Endometrial microvascular endothelial cells (primary cell): Measurements from ENCODE around the gene CDT1. TPM values are rescaled to one million over a fixed set of nuclear protein-coding genes. Genes with fewer than 3 reads are reported as not detected.

Source experiments
- in situ Hi-C: cut with HindIII; loops from 2 replicates; pipeline ENCODE4 v1.10.0; 2017; ENCODE audit warnings: low sequenced_read_pairs, low pct_unique_long_range_greater_than_20kb; ENCODE audit errors: inconsistent ontology term
- total RNA-seq: library from RNA; depleted of rRNA; stranded (reverse); fragments of >200 nt; gene quantifications from one replicate; pipeline ENCODE4 v1.2.3, GENCODE V29; 2015; ENCODE audit errors: inconsistent ontology term

The CDT1 gene
- total RNA-seq, 1 donor from 2014 or later = 21.5 TPM

GRCh38 chr16:88826070-88826840, 22.7 kb downstream of the CDT1 start:
- in situ Hi-C loops = no loop called here

GRCh38 chr16:88827727-88828126, 24.1 kb downstream of the CDT1 start:
- in situ Hi-C loops = no loop called here

- in situ Hi-C loops = no loop called here
Measured at GRCh38 chr16:88828711-88829110, 25.1 kb downstream of the CDT1 start.

GRCh38 chr16:88830258-88830657, 26.7 kb downstream of the CDT1 start:
- in situ Hi-C loops = no loop called here

GRCh38 chr16:88830783-88831182, 27.2 kb downstream of the CDT1 start:
- in situ Hi-C loops = no loop called here

GRCh38 chr16:88831838-88832237, 28.2 kb downstream of the CDT1 start:
- in situ Hi-C loops = no loop called here

GRCh38 chr16:88833086-88833485, 29.5 kb downstream of the CDT1 start:
- in situ Hi-C loops = no loop called here

- in situ Hi-C loops = no loop called here
Measured at GRCh38 chr16:88834670-88835069, 31.1 kb downstream of the CDT1 start.

- in situ Hi-C loops = no loop called here
Measured at GRCh38 chr16:88835383-88835782, 31.8 kb downstream of the CDT1 start.

- in situ Hi-C loops = no loop called here
Measured at GRCh38 chr16:88835818-88836217, 32.2 kb downstream of the CDT1 start.

GRCh38 chr16:88836791-88837190, 33.2 kb downstream of the CDT1 start:
- in situ Hi-C loops = no loop called here

GRCh38 chr16:88837806-88838205, 34.2 kb downstream of the CDT1 start:
- in situ Hi-C loops = no loop called here

- in situ Hi-C loops = no loop called here
Measured at GRCh38 chr16:88838566-88838965, 35.0 kb downstream of the CDT1 start.

GRCh38 chr16:88839026-88839529, 35.5 kb downstream of the CDT1 start:
- in situ Hi-C loops = no loop called here

- in situ Hi-C loops = no loop called here
Measured at GRCh38 chr16:88839745-88840599, 36.4 kb downstream of the CDT1 start.

- in situ Hi-C loops = no loop called here
Measured at GRCh38 chr16:88840600-88841215, 37.1 kb downstream of the CDT1 start.

- in situ Hi-C loops = no loop called here
Measured at GRCh38 chr16:88841521-88842307, 38.1 kb downstream of the CDT1 start.

GRCh38 chr16:88842308-88842756, 38.7 kb downstream of the CDT1 start:
- in situ Hi-C loops = no loop called here

GRCh38 chr16:88842806-88843205, 39.2 kb downstream of the CDT1 start:
- in situ Hi-C loops = no loop called here
